Kidney epithelial cell (primary cell): ENCODE data around the gene KDM2B. TPM values are rescaled to one million over a fixed set of nuclear protein-coding genes. Genes with fewer than 3 reads are reported as not detected.

Experiments
- DNase-seq: peaks from one replicate; pipeline ENCODE4 v3.0.0-alpha.2; 2010; ENCODE audit warnings: low read depth
- H3K27me3 ChIP-seq: 2 replicates; pipeline ENCODE4 v1.6.0; 2011; ENCODE audit warnings: low read length; ENCODE audit not compliant: control insufficient read depth, insufficient read depth
- H3K36me3 ChIP-seq: 2 replicates; pipeline ENCODE4 v1.5.1; 2011; ENCODE audit warnings: low read length; ENCODE audit not compliant: control insufficient read depth, insufficient read depth
- H3K4me3 ChIP-seq: 2 replicates; pipeline ENCODE4 v1.5.1; 2011; ENCODE audit warnings: low read depth, mild to moderate bottlenecking, control low read depth, low read length
- total RNA-seq: library from RNA; depleted of rRNA; stranded (reverse); fragments of >200 nt; gene quantifications from 2 replicates; pipeline ENCODE4 v1.2.3, GENCODE V29; 2015
- TF ChIP-seq, protein P1 (sequence below): IDR thresholded peaks from 2 replicates; pipeline ENCODE4 v1.5.1; 2011; ENCODE audit warnings: mild to moderate bottlenecking, moderate library complexity, low read length, control low read depth, inconsistent platforms; ENCODE audit not compliant: insufficient read depth, poor library complexity, severe bottlenecking

The KDM2B gene
- total RNA-seq, 1 donor from 2014 or later: 34.7 TPM

DNA sequence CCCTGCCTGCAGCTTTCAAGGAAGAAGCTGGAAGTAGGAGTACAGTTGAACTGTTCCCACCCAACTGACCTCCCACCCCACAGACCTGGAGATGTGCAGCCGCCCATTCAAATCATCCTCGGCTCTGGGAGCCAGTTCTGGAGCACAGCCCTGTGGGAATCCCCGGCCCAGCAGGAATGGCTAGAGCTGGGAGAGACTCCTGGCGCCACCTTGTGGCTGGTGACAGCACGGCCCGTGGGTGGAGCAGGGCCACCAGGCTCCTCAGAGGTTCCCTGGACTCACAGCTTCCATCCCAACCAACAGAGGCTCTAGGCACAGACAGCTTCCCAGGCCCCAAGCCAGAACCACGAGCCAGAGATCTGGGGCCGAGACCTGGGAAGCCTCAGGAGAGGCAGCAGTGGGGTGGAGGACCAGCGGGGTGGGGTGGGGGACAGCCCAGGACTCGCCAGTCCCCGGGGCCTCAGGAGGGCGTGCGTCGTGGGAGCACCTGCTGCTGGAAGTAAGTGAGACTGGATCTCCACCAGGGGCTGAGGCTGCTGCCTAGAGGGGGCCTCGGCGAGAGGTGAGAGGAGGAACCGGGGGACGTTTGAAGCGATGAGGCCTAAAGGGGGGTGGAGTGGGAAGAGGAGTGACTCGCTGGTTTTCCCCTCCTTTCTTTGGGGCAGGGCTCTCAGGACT lies 137.5 kb downstream of the KDM2B start:
- TF ChIP-seq, protein P1, sequence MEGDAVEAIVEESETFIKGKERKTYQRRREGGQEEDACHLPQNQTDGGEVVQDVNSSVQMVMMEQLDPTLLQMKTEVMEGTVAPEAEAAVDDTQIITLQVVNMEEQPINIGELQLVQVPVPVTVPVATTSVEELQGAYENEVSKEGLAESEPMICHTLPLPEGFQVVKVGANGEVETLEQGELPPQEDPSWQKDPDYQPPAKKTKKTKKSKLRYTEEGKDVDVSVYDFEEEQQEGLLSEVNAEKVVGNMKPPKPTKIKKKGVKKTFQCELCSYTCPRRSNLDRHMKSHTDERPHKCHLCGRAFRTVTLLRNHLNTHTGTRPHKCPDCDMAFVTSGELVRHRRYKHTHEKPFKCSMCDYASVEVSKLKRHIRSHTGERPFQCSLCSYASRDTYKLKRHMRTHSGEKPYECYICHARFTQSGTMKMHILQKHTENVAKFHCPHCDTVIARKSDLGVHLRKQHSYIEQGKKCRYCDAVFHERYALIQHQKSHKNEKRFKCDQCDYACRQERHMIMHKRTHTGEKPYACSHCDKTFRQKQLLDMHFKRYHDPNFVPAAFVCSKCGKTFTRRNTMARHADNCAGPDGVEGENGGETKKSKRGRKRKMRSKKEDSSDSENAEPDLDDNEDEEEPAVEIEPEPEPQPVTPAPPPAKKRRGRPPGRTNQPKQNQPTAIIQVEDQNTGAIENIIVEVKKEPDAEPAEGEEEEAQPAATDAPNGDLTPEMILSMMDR: peak; percentile 98
- peaks cover 3% of the 10 kb centered on the region for H3K36me3 ChIP-seq
- no peak for DNase-seq

DNA sequence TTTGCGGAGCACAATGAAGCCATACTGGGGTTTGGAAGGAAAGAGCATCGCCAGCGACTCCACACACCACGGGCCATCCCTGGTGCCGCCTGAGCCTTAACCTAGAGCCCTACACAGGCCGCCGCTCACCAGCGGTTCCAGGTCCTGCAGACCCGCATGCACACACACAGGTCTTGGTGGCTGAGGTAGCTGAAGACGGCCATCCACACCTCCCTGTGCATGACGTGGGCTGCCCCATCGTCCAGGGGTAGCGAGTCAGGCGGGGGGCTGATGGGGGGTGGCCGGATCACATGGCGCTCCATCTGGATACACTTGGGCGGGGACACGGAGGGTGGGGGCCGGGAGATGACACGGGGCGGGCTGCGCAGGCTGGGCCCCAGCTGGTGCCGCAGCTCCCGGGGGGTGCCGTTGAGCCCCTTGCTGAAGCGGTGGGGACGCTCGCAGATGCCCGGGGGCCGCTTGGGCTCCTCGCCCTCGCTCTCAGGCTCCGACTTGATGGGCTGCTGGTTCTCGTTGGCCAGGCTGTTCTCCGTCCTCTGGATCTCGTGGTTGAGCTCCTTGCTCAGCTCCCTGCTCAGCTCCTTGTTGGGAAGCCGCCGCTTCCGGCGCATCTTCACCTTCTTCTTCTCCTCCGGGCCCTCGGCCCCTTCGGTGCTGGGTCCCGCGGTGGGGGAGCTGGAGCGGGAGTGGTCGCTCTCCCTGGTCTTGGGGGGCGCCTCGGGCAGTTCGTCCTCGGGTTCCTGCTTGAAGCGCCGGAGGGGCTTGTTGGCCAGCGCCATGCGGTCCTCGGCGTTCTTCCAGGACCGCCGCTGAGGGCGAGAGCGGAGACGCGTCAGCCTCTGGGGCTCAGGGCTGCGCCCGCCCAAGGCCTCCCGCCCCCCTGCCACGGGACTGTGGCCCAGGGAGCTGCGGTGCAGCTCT lies 138.5 kb downstream of the KDM2B start:
- TF ChIP-seq, protein P1: no peak
- peaks cover 3% of the 10 kb centered on the region for H3K36me3 ChIP-seq
- no peak overlapping the region for H3K4me3 ChIP-seq
- H3K27me3 ChIP-seq: no peaks in the 10 kb centered on the region
- DNase-seq: no peak

More for the DNA sequence above, 137.5 kb downstream of the KDM2B start:
- Histone ChIP-seq H3K27me3 (no peaks in the 10 kb centered on the region), H3K4me3 (no peak overlapping the region)

DNA sequence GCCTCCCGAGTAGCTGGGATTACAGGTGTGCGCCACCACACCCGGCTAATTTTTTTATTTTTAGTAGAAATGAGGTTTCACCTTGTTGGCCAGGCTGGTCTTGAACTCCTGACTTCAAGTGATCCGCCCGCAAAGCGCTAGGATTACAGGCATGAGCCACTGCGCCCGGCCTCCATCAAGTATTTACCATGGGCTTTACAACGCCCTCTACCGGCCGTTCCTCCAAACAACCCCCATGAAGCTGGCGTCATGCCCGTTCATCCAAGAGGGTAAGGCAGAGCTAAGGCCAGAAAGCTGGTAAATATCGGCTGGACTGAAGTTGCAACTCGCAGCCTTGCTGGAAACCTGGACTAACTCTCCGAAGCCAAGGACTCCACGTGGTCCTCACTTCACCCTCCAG lies 139.3 kb downstream of the KDM2B start:
- Histone ChIP-seq H3K4me3 (no peak overlapping the region), H3K27me3 (no peaks in the 10 kb centered on the region), H3K36me3 (peaks cover 3% of the 10 kb centered on the region)
- TF ChIP-seq, protein P1: no peak
- DNase-seq: no peak

DNA sequence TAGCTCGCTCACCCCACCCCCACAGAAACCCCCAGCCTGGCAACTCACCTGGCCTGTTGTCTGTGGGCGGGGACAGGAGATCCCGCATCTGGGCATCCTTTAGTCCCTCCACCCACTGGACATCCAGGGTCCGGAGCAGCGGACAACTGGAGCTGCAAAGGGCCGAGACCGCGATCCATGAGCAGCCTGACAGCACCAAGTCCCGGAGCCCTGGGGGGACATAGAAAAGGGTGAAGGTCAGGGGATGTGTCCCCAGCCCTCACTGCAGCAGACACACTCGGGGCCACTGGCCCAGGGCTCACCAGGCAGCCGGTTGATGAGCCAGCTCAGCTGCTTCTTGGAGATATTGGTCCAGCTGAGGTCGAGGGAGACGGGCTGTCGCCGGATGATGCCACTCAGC lies 140.1 kb downstream of the KDM2B start:
- Histone ChIP-seq H3K36me3 (peaks cover 3% of the 10 kb centered on the region), H3K4me3 (no peak overlapping the region), H3K27me3 (no peaks in the 10 kb centered on the region)
- TF ChIP-seq, protein P1: no peak
- no peak for DNase-seq

DNA sequence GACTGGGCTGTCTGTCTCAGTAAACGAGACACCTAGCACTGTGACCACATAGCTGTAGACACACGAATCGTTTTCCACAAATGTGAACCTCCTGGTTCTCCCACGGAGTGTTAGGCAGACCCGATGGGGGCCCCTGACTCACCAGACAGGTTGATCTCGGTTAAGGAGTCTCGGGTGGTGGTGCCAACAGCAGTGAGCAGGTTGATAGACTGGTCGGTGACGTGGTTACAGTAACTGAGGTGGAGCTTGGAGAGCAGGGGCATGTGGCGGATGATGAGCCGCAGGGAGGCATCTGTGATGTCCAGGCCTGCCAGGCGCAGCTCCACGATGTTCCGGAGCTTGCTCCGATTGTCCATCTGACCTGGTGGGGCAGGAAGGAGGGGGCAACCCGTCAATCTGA lies 141.1 kb downstream of the KDM2B start:
- no peak for DNase-seq
- TF ChIP-seq, protein P1: no peak
- H3K27me3 ChIP-seq: no peaks in the 10 kb centered on the region
- H3K4me3 ChIP-seq: no peak overlapping the region
- peaks cover 3% of the 10 kb centered on the region for H3K36me3 ChIP-seq
